CD4-positive, alpha-beta T cell treated with Interleukin-21 for 1 hour (primary cell): ENCODE results near the gene RFTN1.
"Not testable (repeated sequence)": the region's sequence is repeated elsewhere in the genome, so short reads cannot be mapped to it uniquely, and the experiment has no call there.

Experiments
- DNase-seq: peaks from one replicate; pipeline ENCODE4 v3.0.0-alpha.2; 2020

The RFTN1 gene

DNA sequence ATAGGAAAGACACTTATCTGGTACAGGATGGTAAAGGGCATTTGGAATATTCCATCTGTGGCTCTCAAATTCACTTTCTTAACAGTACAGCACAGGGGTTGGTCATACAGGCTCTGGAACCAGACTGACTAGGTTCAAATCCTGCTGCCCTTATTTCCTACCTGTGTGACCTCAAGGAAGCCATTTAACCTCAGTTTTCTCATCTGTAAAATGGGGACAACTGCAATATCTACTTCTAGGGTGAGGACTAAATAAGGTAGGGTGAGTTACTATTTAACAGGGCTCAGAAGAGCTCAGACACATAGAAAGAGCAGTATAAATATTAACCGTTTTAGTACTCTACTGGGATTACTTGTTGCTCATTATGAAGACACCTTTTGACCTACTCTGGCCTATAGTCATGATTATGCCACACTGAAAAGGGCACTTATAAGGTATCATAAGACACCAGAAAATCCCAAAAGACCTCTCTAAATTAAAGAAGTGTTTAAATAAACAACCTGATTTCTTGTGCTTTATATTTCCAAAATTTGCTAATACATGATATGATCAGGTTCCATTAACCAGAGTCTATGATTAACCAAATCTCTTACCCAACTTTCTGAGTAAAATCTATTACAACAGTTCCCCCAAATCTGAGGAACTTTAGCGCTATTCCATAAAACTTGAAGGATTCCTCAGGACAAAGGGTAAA lies 6.5 kb downstream of the RFTN1 start:
- no peak for DNase-seq

DNA sequence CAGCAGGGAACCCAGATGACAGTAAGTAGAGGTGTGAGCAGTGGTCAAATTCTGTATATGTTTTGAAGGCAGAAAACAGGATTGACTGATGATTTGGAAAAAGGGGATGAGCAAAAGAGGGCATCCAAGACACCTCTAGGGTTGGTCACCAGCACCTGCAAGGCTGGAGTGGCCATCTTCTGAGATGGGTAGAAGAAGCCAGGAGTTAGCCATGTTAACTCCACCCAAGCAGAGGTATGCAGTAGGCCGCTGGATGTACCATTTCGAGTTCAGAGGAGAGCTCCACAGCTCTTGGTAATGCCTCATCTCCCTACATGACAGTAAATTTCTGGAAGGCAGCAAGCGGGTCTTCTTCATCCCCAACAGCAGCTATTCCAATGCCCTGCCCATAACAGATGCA lies 7.0 kb downstream of the RFTN1 start:
- DNase-seq: no peak

DNA sequence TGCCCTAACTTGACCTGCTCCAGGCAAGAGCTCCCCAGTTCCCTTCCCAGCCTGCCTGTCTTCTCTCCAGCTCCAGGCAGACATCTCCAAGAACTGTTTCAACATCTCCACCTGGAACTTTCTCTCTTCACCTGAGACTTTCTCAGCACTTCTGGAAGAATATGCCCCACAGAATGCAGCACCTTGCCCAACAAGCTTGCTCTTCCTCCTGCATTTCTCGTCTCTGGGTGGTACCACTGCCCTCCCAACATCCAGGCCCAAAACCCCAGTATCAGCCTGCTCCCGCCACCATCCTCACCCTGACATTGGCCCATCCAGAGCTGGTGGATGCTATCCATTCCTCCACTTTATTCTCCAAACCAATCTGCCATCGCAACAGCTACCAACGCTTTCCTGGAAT lies 8.8 kb downstream of the RFTN1 start:
- no peak for DNase-seq

DNA sequence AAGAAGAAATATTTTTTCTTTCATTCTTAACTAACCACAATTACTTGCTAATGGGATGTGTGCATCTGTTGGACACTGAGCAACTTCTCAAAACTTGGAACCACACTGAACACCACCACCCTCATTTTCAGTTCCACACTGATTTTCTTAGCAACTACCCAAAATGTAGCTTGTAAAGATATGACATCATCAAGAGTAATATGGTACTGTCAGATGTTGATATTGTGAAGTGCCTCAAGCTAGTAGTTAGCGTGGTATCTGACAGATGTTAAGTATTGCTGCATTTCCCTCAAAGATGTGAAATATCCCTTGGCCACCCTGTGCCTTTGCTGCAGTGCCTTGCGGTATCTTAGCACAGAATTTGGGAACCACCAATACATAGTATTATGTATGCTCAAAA lies 9.3 kb downstream of the RFTN1 start:
- DNase-seq: no peak

DNA sequence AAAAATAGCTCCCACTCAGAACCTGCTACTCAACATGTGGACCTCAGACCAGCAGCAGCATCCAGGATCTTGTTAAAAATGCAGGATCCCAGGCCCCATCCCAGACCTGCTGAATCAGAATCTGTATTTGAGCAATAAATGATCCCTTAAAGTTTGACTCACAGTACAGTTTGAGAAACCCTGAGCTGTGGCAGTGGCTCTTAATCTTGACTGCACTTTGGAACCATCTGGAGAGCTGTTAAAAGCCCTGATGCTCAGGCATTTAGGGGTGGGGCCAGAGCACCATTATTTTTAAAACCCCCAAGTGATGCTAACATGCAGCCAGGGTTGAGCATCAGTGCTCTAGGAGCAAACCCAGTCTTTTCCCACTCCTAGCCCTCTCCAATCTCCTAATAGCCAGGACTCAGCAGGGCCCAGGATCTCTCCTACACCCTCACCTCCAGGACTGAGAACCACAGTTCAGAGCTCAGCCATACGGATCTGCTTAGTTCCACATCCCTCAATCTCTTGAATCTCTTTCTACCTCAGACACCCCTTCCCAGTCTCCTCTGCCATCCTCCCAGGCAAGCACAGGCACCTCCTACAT lies 10.2 kb downstream of the RFTN1 start:
- no peak for DNase-seq

DNA sequence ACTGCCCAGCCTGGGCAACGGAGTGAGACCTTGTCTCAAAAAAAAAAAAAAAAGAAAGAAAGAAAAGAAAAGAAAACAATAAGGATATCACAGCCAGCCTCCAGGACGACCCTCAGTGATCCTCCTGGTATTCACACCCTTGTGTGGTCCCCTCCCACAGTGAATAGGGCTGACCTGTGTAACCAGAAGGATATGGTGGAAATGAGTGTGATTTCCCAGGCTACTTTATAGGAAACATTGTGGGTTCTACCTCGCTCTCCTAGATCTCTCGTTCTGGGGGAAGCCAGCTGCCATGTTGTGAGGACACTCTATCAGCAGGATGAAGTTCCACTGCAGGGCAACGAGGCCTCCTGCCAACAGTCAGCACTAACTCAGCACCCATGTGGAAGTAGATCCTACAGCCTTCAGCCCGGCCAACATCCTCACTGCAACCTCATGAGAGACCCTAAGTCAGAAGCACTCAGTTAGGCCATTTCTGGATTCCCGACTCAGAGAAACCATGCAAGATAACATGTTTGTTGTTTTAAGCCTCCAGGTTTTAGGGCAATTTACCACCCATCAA lies 11.1 kb downstream of the RFTN1 start:
- DNase-seq: no peak

DNA sequence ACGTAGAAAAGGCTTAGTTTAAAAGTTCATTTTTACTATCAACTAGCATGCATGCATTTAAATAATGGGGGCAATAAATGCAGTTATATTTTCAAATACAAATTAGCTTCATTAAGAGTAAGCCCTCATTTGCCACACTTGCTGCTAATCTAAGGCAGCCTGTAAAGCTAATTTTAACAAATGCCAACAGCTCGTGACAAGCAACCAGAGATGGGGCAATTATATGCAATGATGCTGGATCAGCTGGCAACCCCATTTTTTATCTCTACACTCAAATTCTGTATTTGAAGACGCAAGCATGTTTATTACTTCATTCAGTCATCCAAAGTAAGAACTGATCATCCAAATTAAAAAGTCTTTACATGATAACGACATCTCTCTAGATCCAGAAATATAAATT lies 12.1 kb downstream of the RFTN1 start:
- DNase-seq: no peak

DNA sequence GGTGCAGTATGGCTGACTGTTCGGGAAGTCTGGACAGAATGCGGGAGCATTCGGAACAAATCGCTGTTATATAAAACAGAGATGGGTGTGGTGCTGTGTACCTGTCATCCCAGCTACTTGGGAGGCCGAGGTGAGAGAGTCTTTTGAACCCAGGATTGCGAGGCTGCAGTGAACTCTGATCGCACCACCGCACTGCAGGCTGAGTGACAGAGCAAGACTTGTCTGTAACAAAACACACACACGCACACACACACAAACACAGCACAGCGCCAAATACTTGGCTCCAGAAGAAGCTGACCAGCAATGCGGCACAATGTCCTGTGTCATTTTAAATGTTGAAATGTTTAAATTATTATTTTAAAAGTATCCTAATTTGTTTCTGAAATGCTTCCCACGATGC lies 12.6 kb downstream of the RFTN1 start:
- no peak for DNase-seq

DNA sequence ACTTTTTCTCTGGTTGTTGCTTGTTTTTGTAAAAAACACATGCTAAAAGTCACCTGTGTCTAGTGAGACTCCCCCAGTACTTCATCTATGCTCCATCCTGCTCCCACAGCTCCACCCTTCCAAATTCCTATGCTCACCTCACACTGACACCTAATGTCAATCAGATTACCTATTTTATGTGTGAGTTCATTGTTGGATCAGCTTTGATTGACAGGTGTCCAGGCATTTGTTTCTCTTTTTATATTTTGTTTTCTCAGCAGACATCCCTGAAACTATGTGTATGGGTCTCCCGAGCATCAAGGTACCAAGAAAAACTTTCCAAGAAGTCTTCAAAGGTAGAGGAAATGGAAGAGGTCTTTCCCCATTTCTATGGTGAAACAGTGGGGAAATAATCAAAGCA lies 13.4 kb downstream of the RFTN1 start:
- DNase-seq: no peak

DNA sequence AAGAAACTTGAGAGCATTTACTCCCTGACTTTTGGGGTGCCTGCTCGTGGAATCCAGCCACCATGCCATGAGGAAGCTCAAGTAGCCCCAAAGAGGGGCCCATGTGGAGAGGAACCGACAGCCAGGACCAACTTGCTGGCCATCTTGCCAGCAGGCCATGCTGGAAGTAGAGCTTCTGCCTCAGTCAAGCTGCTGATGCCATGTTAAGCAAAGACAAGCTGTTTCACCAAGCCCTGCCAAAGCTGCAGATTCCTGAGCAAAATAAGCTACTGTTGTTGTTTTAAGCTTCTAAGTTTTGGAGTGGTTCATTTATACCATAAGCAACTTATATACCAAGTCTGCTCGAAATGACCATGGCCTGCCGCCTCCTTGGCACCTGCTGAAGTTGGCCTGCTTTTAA lies 14.1 kb downstream of the RFTN1 start:
- no peak for DNase-seq

DNA sequence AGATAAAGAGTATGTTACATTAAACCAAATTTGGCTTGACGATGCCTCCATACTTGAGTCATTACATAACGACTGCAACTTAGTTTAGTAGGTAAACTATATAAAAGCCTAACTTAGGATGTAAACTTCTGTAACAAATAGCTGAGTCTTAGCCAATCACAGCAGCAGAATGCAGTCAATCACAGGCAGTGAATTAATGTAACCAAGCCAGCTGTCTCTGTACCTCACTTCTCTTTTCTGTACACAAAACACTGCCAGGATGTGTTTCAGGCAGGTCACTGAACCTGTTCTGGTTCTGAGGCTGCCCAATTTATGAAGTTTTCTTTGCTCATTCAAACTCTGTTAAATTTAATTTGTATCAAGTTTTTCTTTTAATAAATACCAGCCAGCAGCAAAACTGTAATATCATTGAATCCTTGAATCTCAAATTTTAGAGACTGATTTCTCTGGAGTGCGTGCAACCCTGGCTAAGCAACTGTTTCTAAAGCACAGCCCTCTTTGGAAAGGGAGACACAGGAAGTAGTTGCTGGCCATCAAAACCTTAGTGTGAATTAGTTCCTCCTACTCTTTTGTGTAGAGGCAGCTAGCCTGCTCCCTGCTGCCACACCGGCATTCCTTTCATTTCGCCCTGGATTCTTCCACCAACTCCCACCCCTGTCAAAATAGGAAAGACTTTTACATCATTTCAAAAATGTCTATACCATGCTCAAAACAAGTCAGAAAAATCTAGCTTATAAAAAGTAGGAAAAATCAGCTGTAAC lies 15.2 kb downstream of the RFTN1 start:
- DNase-seq: no peak

DNA sequence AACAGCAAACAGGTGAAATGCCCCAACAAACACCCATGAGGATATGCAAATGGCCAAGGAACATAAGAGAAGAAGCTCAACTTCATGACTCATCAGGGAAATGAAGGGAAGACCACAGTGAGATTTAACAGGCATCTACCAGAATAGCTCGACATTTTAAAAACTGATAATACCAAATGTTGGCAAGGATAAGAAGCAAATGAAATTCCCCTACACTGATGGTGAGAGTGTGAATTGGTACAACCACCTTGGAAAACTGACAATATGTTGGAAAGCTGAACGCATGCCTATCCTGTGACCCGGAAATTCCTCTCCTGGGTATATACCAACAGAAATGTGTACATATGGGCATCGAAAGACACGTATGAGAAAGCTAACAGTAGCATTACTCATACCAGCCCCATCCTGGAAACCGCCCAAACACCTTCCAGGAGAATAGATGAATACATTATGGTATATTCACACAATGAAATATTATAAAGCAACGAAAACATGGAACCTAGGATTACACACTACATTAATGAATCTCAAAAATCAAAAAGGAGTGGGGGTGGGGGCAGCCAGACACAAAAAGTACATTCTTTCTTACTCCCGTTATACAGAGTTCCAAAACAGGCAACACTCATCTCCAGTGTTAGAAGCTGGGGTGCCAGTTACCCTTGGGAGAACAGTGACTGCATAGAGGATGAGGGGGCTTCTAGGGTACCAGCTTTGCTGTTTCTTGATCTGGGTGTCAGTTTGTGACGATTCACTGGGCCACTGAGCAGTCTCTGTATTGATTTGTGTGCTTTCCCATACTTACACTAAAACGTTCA lies 16.9 kb downstream of the RFTN1 start:
- DNase-seq: no peak

DNA sequence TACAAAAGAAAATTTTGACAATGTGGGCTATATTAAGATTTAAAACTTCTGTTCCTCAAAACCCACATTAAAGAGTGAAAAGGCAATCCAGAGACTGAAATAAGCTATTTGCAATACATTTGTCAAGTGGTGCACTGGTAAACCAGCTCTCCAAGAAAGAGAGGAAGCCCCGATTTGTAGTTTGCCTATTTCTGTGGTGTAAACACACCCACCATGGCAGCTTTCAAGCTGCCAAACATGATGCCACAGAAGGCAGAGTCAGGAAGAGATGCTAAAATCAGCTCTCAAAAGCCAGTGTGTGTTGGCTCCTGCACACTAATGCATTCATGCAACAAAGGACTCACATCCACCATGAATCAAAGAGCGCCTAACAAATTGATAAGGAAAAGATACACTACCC lies 17.5 kb downstream of the RFTN1 start:
- DNase-seq: no peak

DNA sequence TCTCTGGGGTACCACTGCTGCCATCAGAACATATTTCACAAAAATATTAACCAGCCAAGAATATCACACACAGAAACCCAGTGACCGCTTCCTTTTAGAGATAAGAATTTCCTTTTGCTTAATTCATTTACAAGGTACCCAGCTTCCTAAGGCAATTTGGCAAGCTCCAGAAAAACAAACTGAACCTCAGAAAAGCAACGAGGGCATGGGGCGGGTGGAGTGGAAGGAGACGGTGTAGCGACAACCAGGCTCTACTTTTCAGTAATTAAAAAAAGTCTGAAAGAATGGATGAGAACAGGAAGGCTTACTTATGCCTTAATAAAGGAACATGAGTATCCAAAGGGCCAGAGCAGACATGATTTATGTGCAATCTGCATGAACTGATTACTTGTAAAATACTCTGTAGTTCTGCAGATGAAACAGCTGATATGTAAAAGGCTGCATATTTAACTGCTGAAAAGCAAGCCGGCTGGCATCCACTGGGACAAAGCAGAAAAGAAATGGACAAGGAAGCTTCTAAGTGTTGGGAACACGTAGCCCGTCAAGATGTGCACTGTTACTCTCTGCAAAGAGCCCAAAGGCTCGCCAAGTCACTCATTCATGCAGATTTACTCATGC lies 18.6 kb downstream of the RFTN1 start:
- DNase-seq: no peak

DNA sequence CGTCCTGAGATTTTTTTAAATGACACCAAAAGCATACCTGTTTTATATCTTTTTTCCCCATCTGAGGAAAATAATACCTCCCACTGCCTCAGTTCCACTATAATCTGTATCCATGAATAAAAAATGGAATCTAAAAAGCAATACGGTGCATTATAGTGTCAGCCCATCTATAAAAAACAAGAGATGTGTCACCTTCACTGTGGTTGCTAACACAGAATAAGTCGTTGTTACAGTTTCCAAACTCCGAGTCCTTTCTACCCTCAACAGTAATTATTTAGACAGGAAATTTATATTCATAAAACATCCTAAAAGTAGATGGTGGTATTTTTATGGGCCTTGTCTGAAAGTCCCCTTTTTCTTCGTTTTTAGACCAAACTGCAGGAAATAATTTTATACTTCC lies 19.4 kb downstream of the RFTN1 start:
- DNase-seq: no peak

DNA sequence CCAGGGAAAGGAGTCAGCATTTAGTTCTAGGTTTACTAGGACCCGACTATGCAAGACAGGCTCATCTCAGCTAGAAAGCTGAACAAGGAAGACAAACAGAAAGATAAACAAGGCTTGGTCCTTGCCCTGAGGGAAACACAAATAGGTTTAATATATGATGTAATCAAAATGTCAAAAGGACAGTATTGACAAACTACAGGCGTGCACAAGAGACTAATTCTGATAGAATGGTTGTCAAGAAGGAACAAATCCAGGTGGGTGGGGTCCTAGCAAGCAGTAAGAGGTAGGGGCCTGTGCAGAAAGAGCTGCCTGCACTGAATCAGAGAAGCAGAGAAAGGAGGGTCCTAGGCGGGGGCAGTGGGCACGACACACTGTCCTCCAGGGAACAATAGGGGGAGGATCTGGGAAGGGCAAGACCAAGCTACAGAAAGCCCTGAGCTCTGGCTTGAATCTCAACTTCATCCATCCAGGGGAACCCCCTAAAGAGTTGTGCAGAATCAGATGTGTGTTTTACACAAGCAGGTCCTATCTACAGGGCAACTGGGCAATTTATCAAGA lies 23.4 kb downstream of the RFTN1 start:
- no peak for DNase-seq

DNA sequence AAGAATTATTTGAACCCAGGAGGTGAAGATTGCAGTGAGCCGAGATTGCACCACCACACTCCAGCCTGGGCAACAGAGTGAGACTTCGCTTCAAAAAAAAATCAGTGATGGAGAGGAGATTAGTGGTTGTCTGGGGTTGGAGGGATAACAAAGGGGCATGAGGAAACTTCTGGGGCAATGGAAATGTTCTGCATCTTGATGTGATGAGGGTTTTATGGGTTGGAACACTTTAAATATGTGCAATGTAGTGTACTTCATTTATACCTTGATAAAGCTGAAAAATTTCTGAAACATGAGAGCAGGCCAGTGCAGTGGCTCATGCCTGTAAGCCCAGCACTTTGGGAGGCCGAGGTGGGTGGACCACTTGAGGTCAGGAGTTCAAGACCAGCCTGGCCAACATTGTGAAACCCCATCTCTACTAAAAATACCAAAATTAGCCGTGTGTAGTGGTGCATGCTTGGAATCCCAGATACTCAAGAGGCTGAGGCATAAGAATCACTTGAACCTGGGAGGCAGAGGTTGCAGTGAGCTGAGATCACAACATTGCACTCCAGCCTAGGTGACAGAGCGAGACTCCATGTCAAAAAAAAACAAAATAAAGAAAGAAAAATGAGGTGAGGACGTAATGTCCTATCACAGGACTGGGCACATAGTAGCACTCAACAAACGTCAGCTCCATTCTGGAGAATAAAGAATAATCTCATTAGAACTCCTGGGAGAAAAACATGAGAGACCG lies 24.0 kb downstream of the RFTN1 start:
- not testable (repeated sequence) for DNase-seq

DNA sequence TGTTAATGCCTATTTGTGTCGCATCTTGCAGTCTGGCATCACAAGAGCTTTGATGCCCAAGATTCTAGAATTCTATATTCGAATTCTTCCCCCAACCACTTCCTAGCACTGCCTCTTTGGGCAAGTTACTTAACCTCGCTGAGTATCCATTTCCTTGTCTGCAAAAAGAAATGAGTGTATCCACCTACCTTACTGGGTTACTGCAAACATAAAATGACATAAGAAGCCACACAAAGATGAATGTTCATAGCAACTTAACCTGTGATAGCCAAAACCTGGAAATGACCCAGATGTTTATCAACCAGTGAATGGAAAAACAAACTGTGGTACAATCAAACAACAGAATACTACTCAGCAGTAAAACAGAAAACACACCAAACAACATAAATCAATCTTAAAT lies 24.9 kb downstream of the RFTN1 start:
- no peak for DNase-seq

DNA sequence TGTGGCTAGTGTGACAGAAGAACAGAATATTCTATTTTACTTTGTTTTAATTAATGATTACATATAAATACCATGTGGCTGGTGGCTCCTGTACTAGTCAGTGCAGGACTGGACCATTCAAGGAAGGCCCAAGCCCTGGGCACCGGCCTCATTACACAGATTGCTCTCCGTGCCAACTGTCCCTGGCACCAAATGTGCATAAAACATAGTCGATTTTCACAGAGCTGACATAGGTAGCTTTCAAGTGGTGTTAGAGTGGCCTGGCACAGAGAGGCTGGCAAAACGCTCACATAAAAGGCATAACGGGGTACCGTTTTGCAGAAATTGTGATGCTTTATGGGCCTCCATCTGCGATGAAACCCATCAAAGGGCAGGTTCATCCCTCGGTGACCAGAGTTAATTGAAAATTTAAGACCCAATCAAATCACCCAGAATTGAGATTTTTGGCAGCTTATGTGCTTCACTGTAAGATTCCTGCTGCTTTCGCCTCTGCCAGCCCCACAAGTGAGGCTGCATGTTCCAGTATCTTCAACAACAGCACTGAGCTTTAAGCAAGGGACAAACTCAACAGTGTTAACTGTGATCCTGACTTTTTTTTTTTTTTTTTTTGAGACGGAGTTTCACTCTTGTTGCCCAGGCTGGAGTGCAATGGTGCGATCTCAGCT lies 25.9 kb downstream of the RFTN1 start:
- no peak for DNase-seq

DNA sequence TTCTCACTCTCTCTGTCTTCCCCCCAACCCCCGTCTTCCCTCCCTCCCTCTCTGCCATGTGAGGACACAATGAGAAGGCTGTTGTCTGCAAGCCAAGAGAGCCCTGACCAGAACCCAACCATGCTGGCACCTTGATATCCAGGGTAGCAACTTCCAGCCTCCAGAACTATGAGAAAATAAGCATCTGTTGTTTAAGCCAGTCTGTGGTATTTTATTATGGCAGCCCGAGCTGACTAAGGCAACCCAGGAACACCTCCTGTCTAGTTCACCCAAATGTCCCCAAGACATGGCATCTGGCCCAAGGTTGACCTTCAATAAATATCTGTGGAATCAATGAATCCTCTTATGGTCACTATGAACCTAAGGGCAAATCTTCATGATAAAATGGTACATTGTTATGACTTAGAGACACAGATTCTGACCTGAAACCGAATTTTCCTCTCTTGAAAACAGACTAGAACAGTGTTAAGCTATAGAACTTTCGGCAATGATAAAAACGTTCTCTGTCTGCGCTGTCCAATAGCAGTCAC lies 26.5 kb downstream of the RFTN1 start:
- no peak for DNase-seq

DNA sequence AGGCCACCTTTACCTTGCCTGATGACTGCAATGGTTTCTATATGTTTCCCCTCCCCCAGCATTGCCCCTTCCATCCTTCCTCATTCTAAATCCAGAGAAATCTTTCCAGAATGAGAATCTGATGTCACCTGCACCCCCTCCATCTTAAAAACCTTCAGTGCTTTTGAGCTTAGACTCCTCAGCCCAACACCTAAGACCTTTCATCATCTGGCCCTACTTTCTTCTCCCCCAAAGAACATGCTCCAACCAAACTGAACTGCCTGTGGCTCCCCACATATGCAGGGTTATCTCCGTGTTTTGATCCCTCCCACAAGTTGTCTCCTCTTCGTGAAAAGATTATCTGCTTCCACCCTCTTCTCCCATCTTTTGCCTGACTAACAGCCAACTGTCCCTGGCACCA lies 27.3 kb downstream of the RFTN1 start:
- DNase-seq: no peak
